Calu3 (cell line): Measurements from ENCODE around the gene CTNND1. TPM values are rescaled to one million over a fixed set of nuclear protein-coding genes. Genes with fewer than 3 reads are reported as not detected.

Experiments used
- BruUV-seq: library from RNA; stranded (reverse); fragments of 400-500 nt; replicated peaks from 2 replicates; lab custom pipeline; 2021; lab: Mats Ljungman, UMichigan
- CTCF ChIA-PET: fragments of 300-600 bp; sonication (Branson Sonifier 250); formaldehyde crosslinking; loops from one replicate; lab custom pipeline; 2022; ENCODE audit warnings: antibody characterized with exemption; lab: Charles Lee
- DNase-seq: peaks from one replicate; pipeline ENCODE4 v3.0.0; 2022
- H3K27ac Mint-ChIP-seq: one replicate; pipeline ENCODE4 v1.8.0; 2022; ENCODE audit warnings: mixed read lengths; ENCODE audit not compliant: unreplicated experiment
- H3K27me3 Mint-ChIP-seq: one replicate; pipeline ENCODE4 v1.8.0; 2022; ENCODE audit warnings: mixed read lengths; ENCODE audit not compliant: unreplicated experiment
- H3K36me3 Mint-ChIP-seq: one replicate; pipeline ENCODE4 v1.8.0; 2022; ENCODE audit warnings: mild to moderate bottlenecking, moderate library complexity, mixed read lengths; ENCODE audit not compliant: insufficient read depth, unreplicated experiment
- H3K4me1 Mint-ChIP-seq: one replicate; pipeline ENCODE4 v1.8.0; 2022; ENCODE audit warnings: mild to moderate bottlenecking, low read depth, mixed read lengths; ENCODE audit not compliant: unreplicated experiment
- H3K4me3 Mint-ChIP-seq: one replicate; pipeline ENCODE4 v1.8.0; 2022; ENCODE audit warnings: mild to moderate bottlenecking, low read depth, moderate library complexity, mixed read lengths; ENCODE audit not compliant: unreplicated experiment
- H3K9me3 Mint-ChIP-seq: one replicate; pipeline ENCODE4 v1.8.0; 2022; ENCODE audit warnings: low read depth, mixed read lengths; ENCODE audit not compliant: unreplicated experiment
- CTCF ChIP-seq: fragments of 200-600 bp; IDR thresholded peaks from one replicate; pipeline ENCODE4 v1.8.0; 2022; ENCODE audit warnings: antibody characterized with exemption; ENCODE audit not compliant: unreplicated experiment
- intact Hi-C: fragments of 100-400 bp; cut with micrococcal nuclease; formaldehyde crosslinking; loops from one replicate; pipeline ENCODE4 v1.10.0; 2022; ENCODE audit not compliant: unreplicated experiment
- total RNA-seq: library from RNA; stranded (reverse); gene quantifications from 2 replicates; pipeline ENCODE4 v1.2.3, GENCODE V29; 2022

The CTNND1 gene
- total RNA-seq, 1 experiment from 2014 or later = 323 TPM

GRCh38 chr11:57735619-57736298 is 25.8 kb upstream of the CTNND1 start:
- CTCF ChIA-PET = interaction anchor here (0.6 to 1.3 kb wide), 2 partner anchors 15 to 1934 kb away, joined by 3 read pairs; partner anchors contain the start of gene BTBD18
- Mint-ChIP-seq H3K27me3 (no peaks in the 10 kb centered on the region), H3K27ac (no peak overlapping the region), H3K4me3 (no peak overlapping the region), H3K4me1 (peaks cover 26% of the 10 kb centered on the region), H3K36me3 (peaks cover 24% of the 10 kb centered on the region), H3K9me3 (no peaks in the 10 kb centered on the region)
- intact Hi-C loops = no loop called here
- TF ChIP-seq CTCF = no peak
- BruUV-seq = no TSS peak
- DNase-seq = no peak

GRCh38 chr11:57741132-57742086 is 20.2 kb upstream of the CTNND1 start, which contains the start of gene SELENOH:
TSS of gene SELENOH (plus strand) at chr11:57741491. CDS start at chr11:57741596, 105 bp downstream.
- peak within 1 kb of the TSS; percentile 85 for H3K27ac Mint-ChIP-seq
- H3K9me3 Mint-ChIP-seq = no peaks in the 10 kb centered on the region
- peaks cover 57% of the 10 kb centered on the region for H3K36me3 Mint-ChIP-seq
- BruUV-seq = no TSS peak
- no peaks in the 10 kb centered on the region for H3K27me3 Mint-ChIP-seq
- intact Hi-C loops = no loop called here
- H3K4me1 Mint-ChIP-seq = peaks cover 10% of the 10 kb centered on the region
- TF ChIP-seq CTCF = no peak
- DNase-seq = peak; percentile 97
- H3K4me3 Mint-ChIP-seq = peak within 1 kb of the TSS; percentile 96
- CTCF ChIA-PET = interaction anchor here (0.6 to 1.8 kb wide), 3 partner anchors 10 to 59 kb away, joined by 4 to 11 read pairs (median 4); partner anchors contain the start of genes BTBD18, MED19 and TMX2

GRCh38 chr11:57742087-57742452 is 19.5 kb upstream of the CTNND1 start:
- CTCF ChIA-PET = interaction anchor here (1.8 kb wide), 1 partner anchor 9 kb away, joined by 11 read pairs; the partner anchor contains the start of gene BTBD18
- Mint-ChIP-seq H3K36me3 (peaks cover 58% of the 10 kb centered on the region), H3K4me3 (peak overlapping the region; percentile 96), H3K27me3 (no peaks in the 10 kb centered on the region), H3K9me3 (no peaks in the 10 kb centered on the region), H3K4me1 (peaks cover 10% of the 10 kb centered on the region), H3K27ac (peak overlapping the region; percentile 85)
- no peak for TF ChIP-seq CTCF
- BruUV-seq = TSS peak; percentile 53
- no peak for DNase-seq
- intact Hi-C loops = no loop called here

- Mint-ChIP-seq H3K27ac (no peak overlapping the region), H3K4me3 (no peak overlapping the region), H3K4me1 (peaks cover 10% of the 10 kb centered on the region), H3K27me3 (no peaks in the 10 kb centered on the region), H3K36me3 (peaks cover 57% of the 10 kb centered on the region), H3K9me3 (no peaks in the 10 kb centered on the region)
- CTCF ChIA-PET = interaction anchor here (1.4 kb wide), 1 partner anchor 22 kb away, joined by 4 read pairs; no protein-coding TSS in a partner anchor
- intact Hi-C loops = no loop called here
- TF ChIP-seq CTCF = no peak
- BruUV-seq = no TSS peak
- no peak for DNase-seq
These were observed 17.2 kb upstream of the CTNND1 start for GRCh38 chr11:57744357-57744756.
